ENCODE measurements around the gene C22orf23. TPM values are rescaled to one million over a fixed set of nuclear protein-coding genes. Genes with fewer than 3 reads are reported as not detected.

The C22orf23 gene
- total and polyA plus RNA-seq, 12 donors, result 0.17 to 1.1 (median 0.50) TPM

- H3K27me3 ChIP-seq, result no peaks in the 10 kb centered on the region
- H3K4me3 ChIP-seq, result no peak overlapping the region
- peaks cover 0 to 11% (median 0%) of the 10 kb centered on the region in 9 donors for H3K36me3 ChIP-seq
- peak overlapping the region in 9 of 10 donors; percentile 17 to 85 (median 54) for H3K27ac ChIP-seq
- WGBS, 2 donors, result 57% methylated on average over 5 of the region's 5 CpGs
- intact Hi-C loops (cut with DNase I), result no loop called here
- ATAC-seq (peak in 7 of 8 donors; percentile 21 to 72 (median 63)), DNase-seq (peak in 1 of 2 donors; percentile 30)
- H3K4me1 ChIP-seq, result peaks cover 0 to 44% (median 32%) of the 10 kb centered on the region in 9 donors
- TF ChIP-seq CTCF (IDR thresholded peaks at IDR 0.05), result no peak
- H3K9me3 ChIP-seq, result no peaks in the 10 kb centered on the region
These were observed 57.2 kb downstream of the C22orf23 start for GRCh38 chr22:37896181-37896592.

- Histone ChIP-seq H3K4me1 (peaks cover 0 to 42% (median 32%) of the 10 kb centered on the region in 9 donors), H3K9me3 (no peaks in the 10 kb centered on the region), H3K27me3 (no peaks in the 10 kb centered on the region), H3K27ac (peak overlapping the region in 2 of 10 donors; percentile 79 to 85), H3K4me3 (no peak overlapping the region), H3K36me3 (peaks cover 0 to 22% (median under 1%) of the 10 kb centered on the region in 9 donors)
- no peak for TF ChIP-seq CTCF (IDR thresholded peaks at IDR 0.05)
- ATAC-seq (no peak), DNase-seq (no peak)
- WGBS, 2 donors, result 57 to 62% methylated on average over 8 of the region's 8 CpGs
- intact Hi-C loops (cut with DNase I), result loop anchor here in 3 of 10 donors (5.0 kb wide), 1 partner anchor 37 kb away; no protein-coding TSS in a partner anchor
These were observed 58.3 kb downstream of the C22orf23 start for GRCh38 chr22:37894939-37895670.

- H3K9me3 ChIP-seq, result no peaks in the 10 kb centered on the region
- no peaks in the 10 kb centered on the region for H3K27me3 ChIP-seq
- no peak for DNase-seq
- no peak for TF ChIP-seq CTCF (IDR thresholded peaks at IDR 0.05)
- intact Hi-C loops (cut with DNase I), result loop anchor here in 3 of 10 donors (5.0 kb wide), 1 partner anchor 39 kb away; no protein-coding TSS in a partner anchor
- peaks cover 0 to 37% (median 16%) of the 10 kb centered on the region in 9 donors for H3K36me3 ChIP-seq
- peak in 3 of 8 donors; percentile 6 to 32 (median 9) for ATAC-seq
- H3K4me1 ChIP-seq, result peaks cover 0 to 42% (median 32%) of the 10 kb centered on the region in 9 donors
- H3K27ac ChIP-seq, result peak overlapping the region in 4 of 10 donors; percentile 2 to 49 (median 26)
- 60 to 77% methylated on average over 5 of the region's 5 CpGs for WGBS, 2 donors
- no peak overlapping the region for H3K4me3 ChIP-seq
These were observed 59.8 kb downstream of the C22orf23 start for GRCh38 chr22:37893583-37893983.

Small RNA genes within 50 kb of the gene (microRNA-seq; reads per million reads assigned to microRNA genes)
- gene MIR4534 (0 reads per million in 2 donors), gene MIR6820 (2.0 to 5.4 reads per million in 2 donors)

Other genes starting within 250 kb of the C22orf23 start
- gene GCAT, start 145.7 kb downstream of the C22orf23 start, total RNA-seq, result 10 to 100 TPM; 26.7 to 47.8 (median 41.5) TPM
- 10 to 100 TPM; 29.4 to 63.0 TPM for gene GCAT, start 145.7 kb downstream of the C22orf23 start, polyA plus RNA-seq
- not detected for gene GALR3, start 130.2 kb downstream of the C22orf23 start, total RNA-seq
- under 1 TPM in 1 of 2 donors, not detected in 1; 0.03 TPM for gene GALR3, start 130.2 kb downstream of the C22orf23 start, polyA plus RNA-seq
- gene ANKRD54, start 109.3 kb downstream of the C22orf23 start, total RNA-seq, result 10 to 100 TPM; 11.2 to 21.5 (median 14.4) TPM
- 10 to 100 TPM; 17.4 to 19.4 TPM for gene ANKRD54, start 109.3 kb downstream of the C22orf23 start, polyA plus RNA-seq
- 100 to 1,000 TPM; 304 to 489 (median 445) TPM for gene EIF3L, start 104.2 kb downstream of the C22orf23 start, total RNA-seq
- 100 to 1,000 TPM; 135 to 250 TPM for gene EIF3L, start 104.2 kb downstream of the C22orf23 start, polyA plus RNA-seq
- 10 to 100 TPM; 13.0 to 26.9 (median 16.5) TPM for gene MICALL1, start 47.3 kb downstream of the C22orf23 start, total RNA-seq
- gene MICALL1, start 47.3 kb downstream of the C22orf23 start, polyA plus RNA-seq, result 10 to 100 TPM in 1 of 2 donors, 1 to 10 TPM in 1; 9.3 to 10.3 TPM
- 10 to 100 TPM; 62.4 to 95.7 (median 76.6) TPM for gene POLR2F, start 98 bp upstream of the C22orf23 start, total RNA-seq
- 100 to 1,000 TPM; 150 to 200 TPM for gene POLR2F, start 98 bp upstream of the C22orf23 start, polyA plus RNA-seq
- gene SOX10, start 31.0 kb upstream of the C22orf23 start, total RNA-seq, result 1 to 10 TPM in 5 of 10 donors, under 1 TPM in 5; 0.11 to 3.2 (median 0.78) TPM
- gene SOX10, start 31.0 kb upstream of the C22orf23 start, polyA plus RNA-seq, result 1 to 10 TPM; 1.8 to 3.8 TPM
- gene PICK1, start 103.8 kb upstream of the C22orf23 start, total RNA-seq, result 10 to 100 TPM; 17.4 to 30.7 (median 22.1) TPM
- 10 to 100 TPM; 27.3 to 32.9 TPM for gene PICK1, start 103.8 kb upstream of the C22orf23 start, polyA plus RNA-seq
- under 1 TPM in 1 of 10 donors, not detected in 9; 0.34 TPM for gene SLC16A8, start 130.6 kb upstream of the C22orf23 start, total RNA-seq
- gene SLC16A8, start 130.6 kb upstream of the C22orf23 start, polyA plus RNA-seq, result under 1 TPM; 0.19 to 0.22 TPM
- under 1 TPM in 6 of 10 donors, not detected in 4; 0.12 to 0.36 (median 0.17) TPM for gene BAIAP2L2, start 157.1 kb upstream of the C22orf23 start, total RNA-seq
- gene BAIAP2L2, start 157.1 kb upstream of the C22orf23 start, polyA plus RNA-seq, result under 1 TPM; 0.28 to 0.37 TPM
- 10 to 100 TPM in 8 of 10 donors, 1 to 10 TPM in 2; 8.8 to 17.1 (median 13.5) TPM for gene PLA2G6, start 228.2 kb upstream of the C22orf23 start, total RNA-seq
- gene PLA2G6, start 228.2 kb upstream of the C22orf23 start, polyA plus RNA-seq, result 10 to 100 TPM in 1 of 2 donors, 1 to 10 TPM in 1; 6.0 to 35.1 TPM
- 10 to 100 TPM in 4 of 10 donors, 1 to 10 TPM in 6; 2.9 to 21.2 (median 5.3) TPM for gene MAFF, start 248.4 kb upstream of the C22orf23 start, total RNA-seq
- 10 to 100 TPM in 1 of 2 donors, 1 to 10 TPM in 1; 6.5 to 21.4 TPM for gene MAFF, start 248.4 kb upstream of the C22orf23 start, polyA plus RNA-seq